Transverse colon (tissue), 3 donors: Measurements from ENCODE around the gene TLN1.

Experiments used
- POLR2A ChIP-seq: fragments of 450-650 bp; IDR thresholded peaks from one replicate; pipeline ENCODE4 v1.6.1; 2016; ENCODE audit warnings: antibody characterized with exemption, mild to moderate bottlenecking, moderate library complexity
- POLR2AphosphoS5 ChIP-seq, 3 donors: sonication (generic); formaldehyde crosslinking; IDR thresholded peaks; one replicate each; pipeline ENCODE4 v1.6.1; 2016; ENCODE audit warnings: antibody characterized with exemption in 3 of 3

GRCh38 chr9:35685506-35685905 lies 46.5 kb downstream of the TLN1 start:
- TF ChIP-seq POLR2A = no peak
- TF ChIP-seq POLR2AphosphoS5 (IDR thresholded peaks at IDR 0.05) = no peak
